Calu3 (cell line): Measurements from ENCODE around the gene SGO2. TPM values are rescaled to one million over a fixed set of nuclear protein-coding genes. Genes with fewer than 3 reads are reported as not detected.

ENCODE experiments used
- BruUV-seq: library from RNA; stranded (reverse); fragments of 400-500 nt; replicated peaks from 2 replicates; lab custom pipeline; 2021; lab: Mats Ljungman, UMichigan
- CTCF ChIA-PET: fragments of 300-600 bp; sonication (Branson Sonifier 250); formaldehyde crosslinking; loops from one replicate; lab custom pipeline; 2022; ENCODE audit warnings: antibody characterized with exemption; lab: Charles Lee
- DNase-seq: peaks from one replicate; pipeline ENCODE4 v3.0.0; 2022
- H3K27ac Mint-ChIP-seq: one replicate; pipeline ENCODE4 v1.8.0; 2022; ENCODE audit warnings: mixed read lengths; ENCODE audit not compliant: unreplicated experiment
- H3K27me3 Mint-ChIP-seq: one replicate; pipeline ENCODE4 v1.8.0; 2022; ENCODE audit warnings: mixed read lengths; ENCODE audit not compliant: unreplicated experiment
- H3K36me3 Mint-ChIP-seq: one replicate; pipeline ENCODE4 v1.8.0; 2022; ENCODE audit warnings: mild to moderate bottlenecking, moderate library complexity, mixed read lengths; ENCODE audit not compliant: insufficient read depth, unreplicated experiment
- H3K4me1 Mint-ChIP-seq: one replicate; pipeline ENCODE4 v1.8.0; 2022; ENCODE audit warnings: mild to moderate bottlenecking, low read depth, mixed read lengths; ENCODE audit not compliant: unreplicated experiment
- H3K4me3 Mint-ChIP-seq: one replicate; pipeline ENCODE4 v1.8.0; 2022; ENCODE audit warnings: mild to moderate bottlenecking, low read depth, moderate library complexity, mixed read lengths; ENCODE audit not compliant: unreplicated experiment
- H3K9me3 Mint-ChIP-seq: one replicate; pipeline ENCODE4 v1.8.0; 2022; ENCODE audit warnings: low read depth, mixed read lengths; ENCODE audit not compliant: unreplicated experiment
- intact Hi-C: fragments of 100-400 bp; cut with micrococcal nuclease; formaldehyde crosslinking; loops from one replicate; pipeline ENCODE4 v1.10.0; 2022; ENCODE audit not compliant: unreplicated experiment
- total RNA-seq: library from RNA; stranded (reverse); gene quantifications from 2 replicates; pipeline ENCODE4 v1.2.3, GENCODE V29; 2022
- TF ChIP-seq, protein P1 (sequence below): fragments of 200-600 bp; IDR thresholded peaks from one replicate; pipeline ENCODE4 v1.8.0; 2022; ENCODE audit warnings: antibody characterized with exemption; ENCODE audit not compliant: unreplicated experiment

The SGO2 gene
- total RNA-seq, 1 experiment from 2014 or later: 22.9 TPM

DNA sequence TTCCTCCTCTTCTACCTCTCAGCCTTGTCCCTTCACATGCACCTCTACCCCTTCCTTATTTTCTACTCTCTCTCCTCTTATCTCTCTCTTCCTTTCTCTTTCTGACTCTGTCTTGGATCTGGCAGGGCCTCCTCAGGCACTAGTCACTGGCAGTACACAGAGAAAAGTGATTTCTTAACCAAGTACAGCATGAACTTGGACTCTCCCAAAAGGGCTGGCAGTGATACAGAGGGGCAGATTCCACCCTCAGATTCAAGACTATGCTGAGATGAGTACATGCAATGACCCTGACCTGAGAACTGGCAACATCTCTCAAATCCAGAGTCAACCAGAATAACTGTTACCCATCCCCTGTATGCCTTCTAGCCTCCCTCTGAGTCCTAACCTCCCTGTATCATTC is 64.1 kb downstream of the SGO2 start:
- Mint-ChIP-seq H3K27ac (no peak overlapping the region), H3K4me3 (no peak overlapping the region), H3K36me3 (peaks cover 9% of the 10 kb centered on the region), H3K27me3 (peaks cover 49% of the 10 kb centered on the region), H3K4me1 (peaks cover 34% of the 10 kb centered on the region), H3K9me3 (no peaks in the 10 kb centered on the region)
- TF ChIP-seq, protein P1, sequence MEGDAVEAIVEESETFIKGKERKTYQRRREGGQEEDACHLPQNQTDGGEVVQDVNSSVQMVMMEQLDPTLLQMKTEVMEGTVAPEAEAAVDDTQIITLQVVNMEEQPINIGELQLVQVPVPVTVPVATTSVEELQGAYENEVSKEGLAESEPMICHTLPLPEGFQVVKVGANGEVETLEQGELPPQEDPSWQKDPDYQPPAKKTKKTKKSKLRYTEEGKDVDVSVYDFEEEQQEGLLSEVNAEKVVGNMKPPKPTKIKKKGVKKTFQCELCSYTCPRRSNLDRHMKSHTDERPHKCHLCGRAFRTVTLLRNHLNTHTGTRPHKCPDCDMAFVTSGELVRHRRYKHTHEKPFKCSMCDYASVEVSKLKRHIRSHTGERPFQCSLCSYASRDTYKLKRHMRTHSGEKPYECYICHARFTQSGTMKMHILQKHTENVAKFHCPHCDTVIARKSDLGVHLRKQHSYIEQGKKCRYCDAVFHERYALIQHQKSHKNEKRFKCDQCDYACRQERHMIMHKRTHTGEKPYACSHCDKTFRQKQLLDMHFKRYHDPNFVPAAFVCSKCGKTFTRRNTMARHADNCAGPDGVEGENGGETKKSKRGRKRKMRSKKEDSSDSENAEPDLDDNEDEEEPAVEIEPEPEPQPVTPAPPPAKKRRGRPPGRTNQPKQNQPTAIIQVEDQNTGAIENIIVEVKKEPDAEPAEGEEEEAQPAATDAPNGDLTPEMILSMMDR: no peak
- intact Hi-C loops: no loop called here
- CTCF ChIA-PET: no interaction called here
- no TSS peak for BruUV-seq
- DNase-seq: no peak

DNA sequence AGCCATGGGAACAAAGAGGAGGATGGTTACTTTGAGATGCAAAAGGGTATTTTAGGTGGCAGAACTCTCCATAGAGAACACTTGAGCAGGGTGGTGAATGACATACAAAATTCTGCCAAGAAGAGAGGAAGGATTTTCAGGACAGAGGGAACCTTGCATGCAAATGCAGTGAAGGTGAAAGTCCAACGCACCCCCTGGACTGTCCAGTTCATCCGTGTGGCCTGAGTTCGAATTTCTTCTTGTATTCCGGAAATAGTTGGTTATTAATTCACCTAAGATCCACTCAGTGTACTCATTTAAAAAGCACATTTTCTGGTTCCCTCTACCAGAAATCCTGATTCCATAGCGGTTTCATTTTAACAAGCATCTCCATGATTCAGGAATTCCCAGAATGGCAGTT is 65.3 kb downstream of the SGO2 start:
- TF ChIP-seq, protein P1: no peak
- Mint-ChIP-seq H3K9me3 (no peaks in the 10 kb centered on the region), H3K27ac (no peak overlapping the region), H3K4me3 (no peak overlapping the region), H3K36me3 (peaks cover 2% of the 10 kb centered on the region), H3K27me3 (peaks cover 49% of the 10 kb centered on the region), H3K4me1 (peaks cover 40% of the 10 kb centered on the region)
- DNase-seq: no peak
- CTCF ChIA-PET: no interaction called here
- intact Hi-C loops: no loop called here
- no TSS peak for BruUV-seq

DNA sequence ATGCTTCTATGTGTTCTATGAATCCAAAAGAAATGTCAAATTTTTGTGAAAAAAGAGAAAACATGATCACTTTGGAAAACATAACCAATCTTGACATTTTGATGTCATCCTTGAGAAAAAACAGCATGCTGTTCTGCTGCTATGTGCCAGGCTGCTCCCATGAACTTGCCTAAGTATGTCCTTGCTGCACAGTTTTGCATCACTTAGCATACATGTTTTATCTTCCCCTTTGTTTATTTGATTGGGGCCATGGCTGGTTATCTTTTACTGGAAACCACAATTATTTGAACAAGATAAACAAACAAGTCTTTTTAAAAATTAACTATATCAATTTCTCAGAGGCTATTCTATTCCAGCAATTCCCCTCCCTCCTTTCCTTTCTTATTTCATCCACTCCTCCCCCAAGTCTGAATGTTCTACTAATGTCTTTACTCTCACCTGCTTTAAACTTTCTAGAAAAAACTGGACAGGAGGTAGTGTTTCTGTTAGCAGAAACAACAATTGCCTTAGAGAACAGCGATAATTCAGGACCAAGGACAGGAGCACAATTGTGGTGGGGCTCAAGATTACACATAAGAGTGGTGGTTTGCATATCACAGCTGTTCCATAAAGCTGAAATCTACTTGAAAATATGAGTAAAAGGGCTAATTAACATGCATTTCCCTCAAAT is 66.5 kb downstream of the SGO2 start:
- peaks cover 49% of the 10 kb centered on the region for H3K27me3 Mint-ChIP-seq
- no TSS peak for BruUV-seq
- CTCF ChIA-PET: no interaction called here
- no peak for DNase-seq
- no peak overlapping the region for H3K4me3 Mint-ChIP-seq
- TF ChIP-seq, protein P1: no peak
- intact Hi-C loops: no loop called here
- H3K9me3 Mint-ChIP-seq: no peaks in the 10 kb centered on the region
- H3K27ac Mint-ChIP-seq: no peak overlapping the region
- H3K4me1 Mint-ChIP-seq: peaks cover 53% of the 10 kb centered on the region
- peaks cover 4% of the 10 kb centered on the region for H3K36me3 Mint-ChIP-seq

DNA sequence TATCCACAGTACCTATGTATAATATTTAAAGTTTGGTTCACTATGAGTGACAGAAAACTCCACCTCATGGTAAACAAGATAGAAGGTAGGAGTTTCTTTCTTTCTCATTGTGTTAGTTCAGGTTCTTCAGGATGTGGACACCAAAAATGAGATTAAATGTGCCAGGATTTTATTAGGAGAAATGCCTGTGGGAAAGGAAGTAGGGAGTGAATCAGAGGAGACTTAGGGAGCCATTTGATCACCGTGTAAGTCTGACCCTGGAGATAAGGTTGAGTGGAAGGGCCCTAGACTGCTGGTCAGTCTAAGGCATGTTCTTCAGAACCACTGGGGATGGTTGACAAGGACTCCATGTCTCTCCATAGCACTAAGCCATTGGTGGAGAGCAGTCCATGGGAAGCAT is 67.9 kb downstream of the SGO2 start:
- peaks cover 49% of the 10 kb centered on the region for H3K27me3 Mint-ChIP-seq
- TF ChIP-seq, protein P1: no peak
- no TSS peak for BruUV-seq
- DNase-seq: no peak
- CTCF ChIA-PET: no interaction called here
- intact Hi-C loops: no loop called here
- no peak overlapping the region for H3K4me3 Mint-ChIP-seq
- peaks cover 55% of the 10 kb centered on the region for H3K4me1 Mint-ChIP-seq
- H3K36me3 Mint-ChIP-seq: peaks cover 4% of the 10 kb centered on the region
- H3K27ac Mint-ChIP-seq: no peak overlapping the region
- H3K9me3 Mint-ChIP-seq: no peaks in the 10 kb centered on the region
